Breast epithelium (tissue), 4 donors: ENCODE measurements around the gene ADCY6. TPM values are rescaled to one million over a fixed set of nuclear protein-coding genes. Genes with fewer than 3 reads are reported as not detected.

Experiments used
- DNase-seq, 2 donors: peaks; one replicate each; pipeline ENCODE4 v3.0.0-alpha.2; 2019; ENCODE audit warnings: low spot score in 2 of 2
- H3K27ac ChIP-seq, 2 donors: fragments of 200-600 bp; sonication (generic) in 1 of 2; one replicate each; pipeline ENCODE4 v1.5.1; 2016 to 2019; ENCODE audit warnings: mild to moderate bottlenecking in 1 of 2
- H3K27me3 ChIP-seq, 2 donors: fragments of 200-600 bp; sonication (generic) in 1 of 2; one replicate each; pipeline versions ENCODE4 v1.5.1 to v1.6.0; 2017 to 2019; ENCODE audit warnings: control low read depth in 1 of 2, mild to moderate bottlenecking in 1 of 2
- H3K36me3 ChIP-seq: fragments of 200-600 bp; one replicate; pipeline ENCODE4 v1.5.1; 2019
- H3K4me1 ChIP-seq, 2 donors: fragments of 200-600 bp; sonication (generic); one replicate each; pipeline ENCODE4 v1.5.1; 2016 to 2019; ENCODE audit warnings: control low read depth in 1 of 2
- H3K4me3 ChIP-seq, 3 donors: fragments of 200-600 bp; sonication (generic); 1 replicate in 2 of 3; 2 replicates in 1 of 3; pipeline ENCODE4 v1.5.1; 2016 to 2019; ENCODE audit warnings: mild to moderate bottlenecking in 3 of 3, moderate library complexity in 2 of 3
- H3K9me3 ChIP-seq, 2 donors: fragments of 200-600 bp; sonication (generic) in 1 of 2; one replicate each; pipeline ENCODE4 v1.5.1; 2016 to 2019; ENCODE audit warnings: control low read depth in 1 of 2
- CTCF ChIP-seq, 3 donors: fragments of 450-650 bp; IDR thresholded peaks; one replicate each; pipeline ENCODE4 v1.5.1; 2016 to 2017; ENCODE audit warnings: antibody characterized with exemption in 3 of 3, mild to moderate bottlenecking in 3 of 3, moderate library complexity in 3 of 3
- POLR2A ChIP-seq: fragments of 450-650 bp; IDR thresholded peaks from one replicate; pipeline ENCODE4 v1.6.1; 2016; ENCODE audit warnings: antibody characterized with exemption, mild to moderate bottlenecking, moderate library complexity
- POLR2AphosphoS5 ChIP-seq, 3 donors: sonication (generic); formaldehyde crosslinking; IDR thresholded peaks; one replicate each; pipeline ENCODE4 v1.6.1; 2017; ENCODE audit warnings: antibody characterized with exemption in 3 of 3
- intact Hi-C: fragments of 100-400 bp; cut with DNase I; formaldehyde crosslinking; loops from one replicate; pipeline ENCODE4 v1.15.1; 2023; ENCODE audit warnings: low total_unique reads
- total RNA-seq, 3 donors: library from RNA; depleted of rRNA; stranded (reverse); fragments of >200 nt; gene quantifications; one replicate each; pipeline ENCODE4 v1.1.0, GENCODE V29; 2016

The ADCY6 gene
- total RNA-seq, 3 donors from 2014 or later = 42.0 to 61.4 (median 46.7) TPM

DNA sequence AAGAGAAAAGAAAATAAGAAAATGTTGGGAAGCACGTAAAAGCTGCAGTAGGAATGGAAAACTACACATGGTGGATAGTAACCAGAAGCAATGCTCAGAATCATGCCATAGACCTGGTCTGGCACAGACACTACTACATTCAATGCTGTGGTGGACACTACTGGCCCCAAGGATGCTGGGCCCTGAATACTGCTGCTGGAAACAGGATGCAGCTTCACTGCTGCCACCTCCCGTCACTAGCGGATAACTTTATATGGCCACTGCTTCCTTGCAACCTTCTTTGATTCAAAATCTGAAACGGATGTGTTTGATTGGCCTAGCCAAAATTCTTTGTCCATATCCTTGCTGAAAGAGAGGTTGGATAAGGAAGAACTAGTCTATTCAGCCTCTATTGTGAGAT lies 30.7 kb downstream of the ADCY6 start:
- no peak overlapping the region for H3K27ac ChIP-seq
- DNase-seq = no peak

DNA sequence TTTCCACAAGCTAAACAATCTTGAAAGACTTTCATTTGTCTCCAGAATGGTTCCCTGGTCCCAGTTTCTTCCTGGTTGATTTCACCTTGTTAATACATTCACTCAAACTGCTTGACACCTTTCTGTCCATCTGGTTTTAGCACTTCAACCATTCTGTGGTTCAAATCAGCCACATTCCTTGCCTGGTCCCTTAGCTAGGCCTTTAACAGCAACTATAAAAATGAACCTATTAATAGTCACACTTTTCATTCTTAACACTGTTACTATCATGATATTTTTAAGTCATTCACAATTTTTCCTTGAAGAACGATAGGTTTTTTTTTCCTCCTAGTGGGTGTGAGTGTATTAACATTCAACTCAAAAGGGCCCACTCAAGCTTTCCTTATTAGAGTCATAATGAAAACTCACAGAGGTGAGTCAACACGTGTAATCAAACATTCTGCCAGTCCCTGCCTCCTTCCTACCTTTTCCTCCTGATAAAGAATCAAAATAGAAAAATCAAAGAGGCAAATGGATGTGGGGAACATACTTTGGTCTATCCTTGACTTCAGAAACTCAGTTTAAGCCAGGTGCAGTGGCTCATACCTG lies 38.0 kb downstream of the ADCY6 start:
- no peak for TF ChIP-seq POLR2A
- no peak for TF ChIP-seq POLR2AphosphoS5 (IDR thresholded peaks at IDR 0.05)
- TF ChIP-seq CTCF (IDR thresholded peaks at IDR 0.05) = no peak
- Histone ChIP-seq H3K27me3 (no peaks in the 10 kb centered on the region), H3K4me3 (no peak overlapping the region), H3K9me3 (no peaks in the 10 kb centered on the region), H3K4me1 (no peaks in the 10 kb centered on the region), H3K36me3 (no peaks in the 10 kb centered on the region), H3K27ac (no peak overlapping the region)
- intact Hi-C loops = no loop called here
- DNase-seq = no peak

More for the DNA sequence above, 30.7 kb downstream of the ADCY6 start:
- Histone ChIP-seq H3K36me3 (no peaks in the 10 kb centered on the region), H3K4me1 (no peaks in the 10 kb centered on the region), H3K4me3 (no peak overlapping the region), H3K27me3 (no peaks in the 10 kb centered on the region), H3K9me3 (no peaks in the 10 kb centered on the region)
- TF ChIP-seq POLR2A = no peak
- TF ChIP-seq CTCF (IDR thresholded peaks at IDR 0.05) = no peak
- TF ChIP-seq POLR2AphosphoS5 (IDR thresholded peaks at IDR 0.05) = no peak
- intact Hi-C loops = no loop called here

DNA sequence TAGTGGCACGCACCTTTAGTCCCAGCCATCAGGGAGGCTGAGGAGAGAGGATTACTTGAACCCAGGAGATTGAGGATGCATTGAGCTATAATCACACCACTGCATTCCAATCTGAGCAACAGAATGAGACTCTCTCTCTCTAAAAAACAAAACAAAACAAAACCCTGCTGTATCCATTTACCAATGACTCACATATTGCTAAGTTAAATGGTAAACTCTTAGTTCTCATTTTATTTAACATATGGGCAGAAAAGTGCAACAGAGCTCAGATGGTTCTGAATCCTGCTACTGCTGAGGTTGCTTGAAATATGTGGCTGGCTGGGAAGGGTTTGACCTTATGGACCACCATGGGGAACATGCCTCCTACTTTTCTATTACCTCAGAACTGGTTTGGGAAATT lies 38.7 kb downstream of the ADCY6 start:
- TF ChIP-seq POLR2A = no peak
- no peak for TF ChIP-seq POLR2AphosphoS5 (IDR thresholded peaks at IDR 0.05)
- TF ChIP-seq CTCF (IDR thresholded peaks at IDR 0.05) = no peak
- no peaks in the 10 kb centered on the region for H3K27me3 ChIP-seq
- no peak overlapping the region for H3K4me3 ChIP-seq
- H3K36me3 ChIP-seq = no peaks in the 10 kb centered on the region
- H3K27ac ChIP-seq = no peak overlapping the region
- H3K4me1 ChIP-seq = no peaks in the 10 kb centered on the region
- H3K9me3 ChIP-seq = no peaks in the 10 kb centered on the region
- intact Hi-C loops = no loop called here
- no peak for DNase-seq

DNA sequence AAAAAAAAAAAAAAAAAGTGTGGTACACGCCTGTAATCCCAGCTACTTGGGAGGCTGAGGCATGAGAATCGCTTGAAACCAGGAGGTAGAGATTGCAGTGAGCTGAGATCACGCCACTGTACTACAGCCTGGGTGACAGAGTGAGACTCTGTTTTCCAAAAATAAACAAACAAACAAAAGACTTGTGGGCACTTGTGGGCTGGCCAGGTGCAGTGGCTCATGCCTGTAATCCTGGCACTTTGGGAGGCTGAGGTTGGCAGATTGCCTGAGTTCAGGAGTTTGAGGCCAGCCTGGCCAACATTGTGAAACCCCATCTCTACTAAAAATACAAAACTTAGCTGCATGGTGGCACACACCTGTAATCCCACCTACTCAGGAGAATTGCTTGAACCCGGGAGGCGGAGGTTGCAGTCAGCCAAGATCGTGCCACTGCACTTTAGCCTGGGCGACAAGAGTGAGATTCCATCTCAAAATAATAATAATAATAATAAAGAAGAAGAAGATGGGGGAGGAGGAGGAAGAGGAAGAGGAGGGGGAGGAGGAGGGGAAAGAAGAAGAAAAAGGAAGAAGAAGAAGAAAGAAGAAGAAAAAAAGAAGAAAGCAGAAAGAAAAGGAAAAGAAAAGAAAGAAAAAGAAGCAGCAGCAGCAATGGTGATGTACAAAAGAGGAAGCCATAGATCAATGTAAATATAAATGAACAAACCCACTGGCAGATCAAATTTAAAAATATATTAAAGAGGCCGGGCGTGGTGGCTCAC lies 44.5 kb downstream of the ADCY6 start:
- TF ChIP-seq CTCF (IDR thresholded peaks at IDR 0.05) = no peak
- no peak for TF ChIP-seq POLR2A
- TF ChIP-seq POLR2AphosphoS5 (IDR thresholded peaks at IDR 0.05) = no peak
- DNase-seq = no peak
- Histone ChIP-seq H3K4me1 (no peaks in the 10 kb centered on the region), H3K27ac (no peak overlapping the region), H3K9me3 (no peaks in the 10 kb centered on the region), H3K27me3 (no peaks in the 10 kb centered on the region), H3K36me3 (no peaks in the 10 kb centered on the region), H3K4me3 (no peak overlapping the region)
- intact Hi-C loops = no loop called here

GRCh38 chr12:48739618-48740269 lies 49.1 kb downstream of the ADCY6 start:
- Histone ChIP-seq H3K9me3 (no peaks in the 10 kb centered on the region), H3K27ac (no peak overlapping the region), H3K4me3 (no peak overlapping the region), H3K4me1 (no peaks in the 10 kb centered on the region), H3K36me3 (no peaks in the 10 kb centered on the region), H3K27me3 (no peaks in the 10 kb centered on the region)
- intact Hi-C loops = no loop called here
- no peak for DNase-seq
- TF ChIP-seq POLR2A = no peak
- TF ChIP-seq CTCF (IDR thresholded peaks at IDR 0.05) = no peak
- TF ChIP-seq POLR2AphosphoS5 (IDR thresholded peaks at IDR 0.05) = no peak
